OCI-LY7 (cell line): ENCODE measurements around the gene OR52W1. TPM values are rescaled to one million over a fixed set of nuclear protein-coding genes. Genes with fewer than 3 reads are reported as not detected.
"Not testable (repeated sequence)": the region's sequence is repeated elsewhere in the genome, so short reads cannot be mapped to it uniquely, and the experiment has no call there.

Experiments used
- BruUV-seq: library from RNA; stranded (reverse); fragments of 400-500 nt; replicated peaks from 2 replicates; lab custom pipeline; 2021; lab: Mats Ljungman, UMichigan
- CTCF ChIA-PET: fragments of 300-600 bp; sonication (Branson Sonifier 250); formaldehyde crosslinking; loops from one replicate; lab custom pipeline; 2022; ENCODE audit warnings: antibody characterized with exemption; ENCODE audit not compliant: unreplicated experiment; lab: Charles Lee
- POLR2A ChIA-PET: fragments of 300-600 bp; sonication (Branson Sonifier 250); formaldehyde crosslinking; loops from one replicate; lab custom pipeline; 2022; ENCODE audit warnings: antibody characterized with exemption; lab: Charles Lee
- DNase-seq: peaks from one replicate; pipeline ENCODE4 v3.0.0-alpha.2; 2015; ENCODE audit warnings: low spot score
- H2AFZ ChIP-seq: fragments of 200-600 bp; sonication (generic), shearing (Covaris generic); 2 replicates; pipeline ENCODE4 v1.6.1; 2014; ENCODE audit warnings: mild to moderate bottlenecking, antibody characterized with exemption, low read length, moderate library complexity
- H3K27ac ChIP-seq: fragments of 200-600 bp; sonication (generic); 2 replicates; pipeline ENCODE4 v1.5.1; 2014; ENCODE audit warnings: mixed run types, low read depth, mild to moderate bottlenecking, moderate library complexity, low read length, inconsistent platforms; ENCODE audit not compliant: poor library complexity, severe bottlenecking
- H3K36me3 ChIP-seq: fragments of 200-600 bp; sonication (generic); 2 replicates; pipeline ENCODE4 v1.6.1; 2014; ENCODE audit warnings: mild to moderate bottlenecking, antibody characterized with exemption, low read length, moderate library complexity, mixed read lengths; ENCODE audit not compliant: insufficient read depth
- H3K4me1 ChIP-seq: fragments of 200-600 bp; sonication (generic); 2 replicates; pipeline ENCODE4 v1.5.1; 2014; ENCODE audit warnings: mild to moderate bottlenecking, low read length; ENCODE audit not compliant: insufficient read depth, poor library complexity, severe bottlenecking
- H3K4me2 ChIP-seq: fragments of 200-600 bp; sonication (generic); 2 replicates; pipeline ENCODE4 v1.6.1; 2014; ENCODE audit warnings: mild to moderate bottlenecking, low read length
- H3K4me3 ChIP-seq: fragments of 200-600 bp; sonication (generic); 2 replicates; pipeline ENCODE4 v1.5.1; 2014; ENCODE audit warnings: mild to moderate bottlenecking, low read depth, low read length; ENCODE audit not compliant: poor library complexity, severe bottlenecking
- H3K79me2 ChIP-seq: fragments of 200-600 bp; sonication (generic); 2 replicates; pipeline ENCODE4 v1.6.1; 2016; ENCODE audit warnings: low read depth, mild to moderate bottlenecking, low read length, moderate library complexity, mixed read lengths; ENCODE audit not compliant: insufficient read depth
- H3K9me2 ChIP-seq: fragments of 200-600 bp; sonication (generic); 2 replicates; pipeline ENCODE4 v1.6.1; 2016; ENCODE audit warnings: mild to moderate bottlenecking, low read length, mixed read lengths; ENCODE audit not compliant: insufficient read depth
- H3K9me3 ChIP-seq: fragments of 200-600 bp; sonication (generic); 2 replicates; pipeline ENCODE4 v1.6.1; 2014; ENCODE audit warnings: mild to moderate bottlenecking, mixed run types, low read length, mixed read lengths
- H4K20me1 ChIP-seq: fragments of 200-600 bp; sonication (generic); 2 replicates; pipeline ENCODE4 v1.6.1; 2014; ENCODE audit warnings: mild to moderate bottlenecking, antibody characterized with exemption, low read length, moderate library complexity, mixed read lengths; ENCODE audit not compliant: insufficient read depth
- CTCF ChIP-seq: fragments of 200-600 bp; sonication (generic); conservative IDR thresholded peaks from 2 replicates; pipeline ENCODE4 v1.5.1; 2014; ENCODE audit warnings: mild to moderate bottlenecking, antibody characterized with exemption, low read length, moderate library complexity, mixed read lengths
- EZH2phosphoT487 ChIP-seq: fragments of 200-600 bp; sonication (generic); IDR thresholded peaks from 2 replicates; pipeline ENCODE4 v1.6.1; 2018; ENCODE audit warnings: low read depth, borderline replicate concordance, mild to moderate bottlenecking, mixed run types, antibody characterized with exemption, low read length, moderate library complexity, mixed read lengths
- intact Hi-C: fragments of 100-400 bp; cut with micrococcal nuclease; formaldehyde crosslinking; loops from one replicate; pipeline ENCODE4 v1.10.0; 2022; ENCODE audit not compliant: unreplicated experiment
- total RNA-seq, 2 experiments: library from RNA; depleted of rRNA in 1 of 2; stranded (reverse); fragments of >200 nt in 1 of 2; shearing (Covaris generic) in 1 of 2; gene quantifications; 2 replicates each; pipeline ENCODE4 v1.2.3, GENCODE V29; 2014 to 2022

Gene OR52W1
- total RNA-seq, 2 experiments from 2014 or later: not detected

GRCh38 chr11:6245536-6245935 is 46.5 kb downstream of the OR52W1 start:
- Histone ChIP-seq H3K36me3 (no peaks in the 10 kb centered on the region), H3K9me3 (no peaks in the 10 kb centered on the region), H4K20me1 (no peaks in the 10 kb centered on the region), H2AFZ (no peak overlapping the region), H3K79me2 (no peaks in the 10 kb centered on the region), H3K4me3 (no peak overlapping the region), H3K4me1 (no peaks in the 10 kb centered on the region), H3K4me2 (no peak overlapping the region), H3K9me2 (no peaks in the 10 kb centered on the region), H3K27ac (no peak overlapping the region)
- intact Hi-C loops: no loop called here
- ChIA-PET CTCF (no interaction called here), POLR2A (no interaction called here)
- no TSS peak for BruUV-seq
- TF ChIP-seq EZH2phosphoT487 (no peak), CTCF (no peak)
- DNase-seq: no peak

- Histone ChIP-seq H3K9me2 (no peaks in the 10 kb centered on the region), H3K27ac (no peak overlapping the region), H3K79me2 (no peaks in the 10 kb centered on the region), H3K36me3 (no peaks in the 10 kb centered on the region), H4K20me1 (no peaks in the 10 kb centered on the region), H3K4me3 (no peak overlapping the region), H3K4me1 (no peaks in the 10 kb centered on the region), H2AFZ (no peak overlapping the region), H3K9me3 (no peaks in the 10 kb centered on the region), H3K4me2 (no peak overlapping the region)
- no peak for DNase-seq
- POLR2A ChIA-PET: no interaction called here
- TF ChIP-seq EZH2phosphoT487: no peak
- no peak for TF ChIP-seq CTCF
- CTCF ChIA-PET: no interaction called here
- BruUV-seq: no TSS peak
- intact Hi-C loops: no loop called here
These were observed 49.2 kb downstream of the OR52W1 start for GRCh38 chr11:6248248-6248647.

- H3K79me2 ChIP-seq, H3K4me3 ChIP-seq, H3K27ac ChIP-seq, H3K4me1 ChIP-seq, CTCF ChIA-PET, POLR2A ChIA-PET, H3K9me3 ChIP-seq, H2AFZ ChIP-seq, H3K4me2 ChIP-seq, H3K9me2 ChIP-seq, DNase-seq, intact Hi-C loops, H3K36me3 ChIP-seq, H4K20me1 ChIP-seq, BruUV-seq: not testable (repeated sequence)
These were observed 49.9 kb downstream of the OR52W1 start for GRCh38 chr11:6248897-6249296.

Other genes with a start within 250 kb of the OR52W1 start
- not detected in 2 replicates for gene OR56A5, start 230.7 kb upstream of the OR52W1 start, total RNA-seq (2014; rRNA removed; shearing (Covaris generic))
- not detected in 2 replicates for gene OR56A5, start 230.7 kb upstream of the OR52W1 start, total RNA-seq (2022)
- not detected in 2 replicates for gene OR52L1, start 212.2 kb upstream of the OR52W1 start, total RNA-seq (2014; rRNA removed; shearing (Covaris generic))
- gene OR52L1, start 212.2 kb upstream of the OR52W1 start, total RNA-seq (2022): not detected in 2 replicates
- gene OR56A4, start 192.3 kb upstream of the OR52W1 start, total RNA-seq (2014; rRNA removed; shearing (Covaris generic)): not detected in 2 replicates
- gene OR56A4, start 192.3 kb upstream of the OR52W1 start, total RNA-seq (2022): 0.11 TPM in 1 of 2 replicates, not detected in the other
- gene OR56A1, start 168.5 kb upstream of the OR52W1 start, total RNA-seq (2014; rRNA removed; shearing (Covaris generic)): not detected in 2 replicates
- gene OR56A1, start 168.5 kb upstream of the OR52W1 start, total RNA-seq (2022): not detected in 2 replicates
- gene OR56B4, start 91.5 kb upstream of the OR52W1 start, total RNA-seq (2014; rRNA removed; shearing (Covaris generic)): not detected in 2 replicates
- gene OR56B4, start 91.5 kb upstream of the OR52W1 start, total RNA-seq (2022): not detected in 2 replicates
- gene OR52B2, start 28.9 kb upstream of the OR52W1 start, total RNA-seq (2014; rRNA removed; shearing (Covaris generic)): not detected in 2 replicates
- gene OR52B2, start 28.9 kb upstream of the OR52W1 start, total RNA-seq (2022): not detected in 2 replicates
- gene C11orf42, start 6.3 kb downstream of the OR52W1 start, total RNA-seq (2014; rRNA removed; shearing (Covaris generic)): not detected in 2 replicates
- gene C11orf42, start 6.3 kb downstream of the OR52W1 start, total RNA-seq (2022): not detected in 2 replicates
- gene FHIP1B, start 35.4 kb downstream of the OR52W1 start, total RNA-seq (2014; rRNA removed; shearing (Covaris generic)): 15.7 and 20.1 TPM in 2 replicates
- 19.9 and 21.2 TPM in 2 replicates for gene FHIP1B, start 35.4 kb downstream of the OR52W1 start, total RNA-seq (2022)
- 0.28 and 0.67 TPM in 2 replicates for gene CNGA4, start 39.9 kb downstream of the OR52W1 start, total RNA-seq (2014; rRNA removed; shearing (Covaris generic))
- 0.97 and 1.0 TPM in 2 replicates for gene CNGA4, start 39.9 kb downstream of the OR52W1 start, total RNA-seq (2022)
- not detected in 2 replicates for gene CCKBR, start 60.6 kb downstream of the OR52W1 start, total RNA-seq (2014; rRNA removed; shearing (Covaris generic))
- gene CCKBR, start 60.6 kb downstream of the OR52W1 start, total RNA-seq (2022): not detected in 2 replicates
- not detected in 2 replicates for gene CAVIN3, start 121.3 kb downstream of the OR52W1 start, total RNA-seq (2014; rRNA removed; shearing (Covaris generic))
- gene CAVIN3, start 121.3 kb downstream of the OR52W1 start, total RNA-seq (2022): not detected in 2 replicates
- 5.1 and 5.4 TPM in 2 replicates for gene SMPD1, start 191.2 kb downstream of the OR52W1 start, total RNA-seq (2014; rRNA removed; shearing (Covaris generic))
- 11.5 and 11.9 TPM in 2 replicates for gene SMPD1, start 191.2 kb downstream of the OR52W1 start, total RNA-seq (2022)
- 30.4 and 36.1 TPM in 2 replicates for gene APBB1, start 219.9 kb downstream of the OR52W1 start, total RNA-seq (2014; rRNA removed; shearing (Covaris generic))
- 25.5 and 28.3 TPM in 2 replicates for gene APBB1, start 219.9 kb downstream of the OR52W1 start, total RNA-seq (2022)
- 0.16 TPM in 1 of 2 replicates, not detected in the other for gene HPX, start 241.8 kb downstream of the OR52W1 start, total RNA-seq (2014; rRNA removed; shearing (Covaris generic))
- 1.2 and 5.2 TPM in 2 replicates for gene HPX, start 241.8 kb downstream of the OR52W1 start, total RNA-seq (2022)